GM19455 (cell line): ENCODE data around the gene VWA3B.
"Not testable (repeated sequence)": the region's sequence is repeated elsewhere in the genome, so short reads cannot be mapped to it uniquely, and the experiment has no call there.

ENCODE experiments used
- ATAC-seq: cut with Tn5 transposase; IDR thresholded peaks from one replicate; pipeline ENCODE4 v1.9.1; 2021; ENCODE audit not compliant: unreplicated experiment

VWA3B gene

DNA sequence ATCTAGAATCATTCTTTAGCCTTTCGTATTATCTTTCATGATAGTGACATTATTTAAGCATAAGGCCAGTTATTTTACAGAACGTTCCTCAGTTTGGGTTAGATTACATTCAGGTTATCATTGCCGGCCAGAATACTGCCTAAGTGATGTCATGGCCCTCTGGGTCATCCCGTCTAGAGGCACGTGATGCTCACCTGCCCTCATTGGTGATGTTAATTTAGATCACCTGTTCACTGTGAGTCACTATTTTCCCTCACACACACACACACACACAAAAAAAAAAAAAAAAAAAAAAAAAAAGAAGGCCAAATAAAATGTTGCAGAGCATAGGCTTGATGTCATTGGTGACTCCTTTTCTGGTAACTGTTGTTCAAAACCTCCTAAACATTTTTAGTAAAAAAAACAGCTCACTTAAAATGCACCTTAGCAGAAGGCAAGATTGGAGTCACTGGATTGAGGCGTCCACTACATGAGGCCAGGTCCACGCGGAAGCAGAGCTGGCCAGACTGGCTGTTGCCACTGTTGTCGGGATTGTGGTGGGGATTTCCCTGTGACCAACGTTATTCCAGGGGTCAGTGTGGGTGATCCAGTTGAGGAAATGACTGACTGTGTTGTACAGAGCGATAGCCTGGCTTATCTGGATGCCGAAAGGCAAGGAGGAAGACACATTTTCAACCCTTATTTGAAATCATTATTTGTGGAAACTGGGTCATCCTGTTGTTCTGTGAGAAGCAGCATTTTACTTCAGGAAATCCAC, 207.1 kb downstream of the VWA3B start:
- ATAC-seq: no peak

DNA sequence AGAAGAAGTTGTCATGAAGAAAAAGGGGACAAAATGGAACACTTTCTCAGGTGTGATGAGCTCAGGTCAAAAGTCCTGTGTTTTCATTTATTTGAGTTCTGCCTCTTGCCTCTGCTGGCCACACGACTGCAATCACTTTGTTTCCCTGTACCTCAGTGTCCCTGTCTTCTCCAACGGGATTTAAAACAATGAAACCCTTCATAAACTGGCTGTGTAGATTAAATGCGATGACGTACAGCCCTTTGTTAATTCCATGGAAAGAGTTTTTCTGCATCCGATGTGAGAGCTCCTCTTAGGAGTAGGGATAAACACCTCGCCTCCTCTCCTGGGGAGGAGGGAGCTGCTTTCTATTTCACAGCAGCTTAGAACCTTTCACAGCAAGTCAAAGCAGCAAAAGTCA, 207.7 kb downstream of the VWA3B start:
- no peak for ATAC-seq

- no peak for ATAC-seq
Observed at GRCh38 chr2:98295275-98295674, 208.3 kb downstream of the VWA3B start.

- ATAC-seq: no peak
Observed at GRCh38 chr2:98295721-98296414, 208.9 kb downstream of the VWA3B start.

DNA sequence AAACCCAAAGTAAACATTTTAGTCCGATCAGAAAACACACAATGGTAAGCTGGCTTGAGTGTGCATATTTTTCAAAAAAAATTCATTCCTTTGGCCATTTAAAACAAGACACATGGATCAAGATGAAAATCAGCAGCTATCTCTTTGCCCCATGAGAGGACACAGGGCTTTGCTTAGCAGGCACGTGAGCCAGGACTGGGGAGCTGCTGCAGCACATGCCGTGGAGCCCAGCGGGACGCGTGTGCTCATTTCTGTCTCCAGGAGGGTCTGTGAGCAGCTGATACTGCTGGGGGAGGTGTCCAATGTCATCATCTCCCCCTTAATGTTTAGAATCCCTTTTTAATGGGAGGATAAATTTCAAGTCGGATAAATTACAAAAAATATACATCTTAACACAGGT, 209.5 kb downstream of the VWA3B start:
- no peak for ATAC-seq

DNA sequence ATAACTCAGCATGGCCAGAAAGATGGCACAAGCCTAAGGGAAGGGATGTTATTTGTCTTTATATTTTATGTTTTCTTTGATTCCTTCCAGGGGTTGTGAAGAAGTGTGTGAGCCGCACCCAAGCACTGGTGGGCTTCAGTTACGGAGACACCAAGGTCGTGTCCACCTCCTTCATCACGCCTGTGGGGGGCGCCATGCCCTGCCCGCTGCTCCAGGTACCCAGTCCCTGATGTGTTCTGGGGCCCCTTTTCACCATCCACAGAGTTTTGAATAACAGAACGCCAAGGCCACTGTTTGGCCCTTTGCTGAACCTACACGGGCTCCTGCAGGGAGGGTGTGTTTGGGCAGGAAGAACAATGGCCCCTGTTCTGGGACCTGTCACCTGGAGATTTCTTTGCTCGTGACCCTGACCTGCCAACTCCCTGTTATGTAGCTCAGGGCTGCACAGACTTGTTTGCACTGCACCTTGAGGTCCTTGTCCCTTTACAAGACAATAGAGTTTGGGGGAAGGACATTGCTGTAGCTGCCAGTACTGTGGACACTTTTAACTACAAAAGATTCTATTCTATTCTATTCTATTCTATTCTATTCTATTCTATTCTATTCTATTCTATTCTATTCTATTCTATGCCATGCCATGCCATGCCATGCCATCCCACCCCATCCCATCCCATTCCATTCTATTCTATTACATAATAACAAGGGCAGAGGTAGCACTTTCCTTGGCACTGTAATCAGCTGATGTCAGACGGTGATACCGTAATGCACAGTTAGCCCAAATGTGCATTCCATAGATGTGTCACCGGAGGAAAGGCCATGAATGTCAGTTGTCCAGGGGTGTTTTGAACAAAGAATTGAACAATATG, 211.1 kb downstream of the VWA3B start:
- no peak for ATAC-seq

- ATAC-seq: no peak
Observed at GRCh38 chr2:98298683-98299164, 211.8 kb downstream of the VWA3B start.

GRCh38 chr2:98299211-98299905, 212.4 kb downstream of the VWA3B start:
- no peak for ATAC-seq

DNA sequence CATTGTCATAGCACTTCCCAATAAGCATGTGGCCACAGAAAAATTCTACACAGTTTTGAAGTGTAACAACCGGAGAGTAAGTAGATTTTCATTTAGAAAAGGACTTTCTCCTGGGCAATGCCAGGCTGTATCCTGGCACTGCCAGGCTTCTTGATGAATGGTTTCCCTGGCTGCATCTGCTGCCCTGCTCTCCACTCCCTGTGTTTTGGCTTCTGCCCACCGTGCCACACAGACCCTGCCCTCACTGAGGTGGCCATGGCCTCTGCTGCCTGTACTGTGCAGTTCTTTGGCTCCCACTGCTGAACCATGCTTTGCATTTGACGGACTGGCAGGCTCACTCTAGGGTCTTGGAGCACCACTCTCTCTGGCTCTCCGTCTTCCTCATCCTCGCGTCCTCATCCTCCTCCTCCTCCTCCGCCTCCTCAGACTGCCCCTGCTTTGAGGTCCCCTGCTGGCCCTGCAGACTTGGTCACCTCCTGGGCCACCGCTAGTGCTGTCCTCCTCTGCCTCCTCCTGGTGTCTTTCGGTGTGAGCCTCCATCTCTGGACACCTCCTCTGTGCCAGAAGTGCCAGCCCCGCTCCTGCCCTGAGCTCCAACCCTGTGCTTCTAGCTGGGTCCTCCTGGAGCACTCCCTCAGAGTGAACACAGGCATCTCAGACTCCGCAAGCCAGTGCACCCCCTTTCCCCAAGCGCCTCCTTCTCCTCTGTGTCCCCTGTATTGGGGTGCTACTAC, 213.3 kb downstream of the VWA3B start:
- ATAC-seq: no peak

DNA sequence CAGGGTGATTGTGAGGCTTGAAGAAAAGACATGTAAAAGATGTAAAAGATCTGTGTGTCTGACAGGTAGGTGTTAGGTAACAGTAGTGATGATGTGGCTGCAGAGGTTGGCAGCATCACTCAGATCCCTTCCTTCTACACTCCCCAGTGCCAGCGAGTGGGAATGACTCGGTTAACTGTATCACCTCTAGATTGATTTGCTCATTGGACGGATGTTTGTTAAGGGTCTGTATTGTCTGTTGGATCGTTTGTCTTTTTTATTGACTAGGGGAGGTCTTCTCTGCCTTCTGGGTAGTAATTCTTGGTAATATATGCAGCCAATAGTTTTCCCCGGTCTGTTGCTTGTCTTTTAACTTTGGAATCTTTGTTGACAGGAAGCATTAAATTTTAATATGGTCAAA, 214.5 kb downstream of the VWA3B start:
- no peak for ATAC-seq

GRCh38 chr2:98307131-98307696, 220.2 kb downstream of the VWA3B start:
- not testable (repeated sequence) for ATAC-seq

- no peak for ATAC-seq
Observed at GRCh38 chr2:98308068-98308467, 221.1 kb downstream of the VWA3B start.

DNA sequence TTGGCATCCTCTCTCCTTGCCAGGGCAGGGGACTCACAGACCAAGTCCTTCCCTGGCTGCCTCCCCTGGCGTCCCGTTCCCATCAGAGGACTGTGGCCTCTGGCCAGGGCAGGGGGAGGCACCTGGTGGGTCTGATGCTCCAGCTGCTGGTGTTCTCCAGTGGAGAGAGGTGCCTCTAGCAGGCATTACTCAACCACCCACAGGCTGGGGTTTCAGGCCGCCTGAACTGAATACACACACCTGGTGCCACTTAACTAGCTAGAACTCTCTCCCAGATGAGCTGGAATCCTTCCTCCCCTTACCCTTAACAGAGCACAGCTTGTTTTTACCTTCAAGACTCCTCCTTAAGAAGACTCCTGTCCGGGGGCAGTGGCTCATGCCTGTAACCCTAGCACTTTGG, 221.6 kb downstream of the VWA3B start:
- ATAC-seq: no peak

GRCh38 chr2:98309580-98309979, 222.6 kb downstream of the VWA3B start:
- ATAC-seq: no peak

DNA sequence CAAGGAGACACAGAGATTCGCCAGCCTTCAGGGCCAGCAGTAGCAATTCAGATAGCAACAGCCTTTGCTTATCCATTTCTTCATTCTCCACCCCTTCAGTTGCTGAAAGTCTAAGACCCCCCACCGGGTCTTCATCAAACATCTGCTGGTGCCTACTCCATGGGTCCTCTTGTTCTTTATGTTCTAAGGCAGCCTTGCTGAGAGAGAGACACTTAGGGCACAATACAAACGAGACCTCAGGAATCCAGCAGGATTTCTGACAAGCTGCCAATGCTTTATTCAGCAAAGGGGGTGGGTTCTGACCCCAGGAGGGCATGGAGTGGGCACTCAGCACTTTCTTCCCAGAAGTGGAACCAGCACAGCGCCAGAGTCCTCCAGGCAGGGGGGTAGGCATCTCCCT, 223.0 kb downstream of the VWA3B start:
- ATAC-seq: no peak

DNA sequence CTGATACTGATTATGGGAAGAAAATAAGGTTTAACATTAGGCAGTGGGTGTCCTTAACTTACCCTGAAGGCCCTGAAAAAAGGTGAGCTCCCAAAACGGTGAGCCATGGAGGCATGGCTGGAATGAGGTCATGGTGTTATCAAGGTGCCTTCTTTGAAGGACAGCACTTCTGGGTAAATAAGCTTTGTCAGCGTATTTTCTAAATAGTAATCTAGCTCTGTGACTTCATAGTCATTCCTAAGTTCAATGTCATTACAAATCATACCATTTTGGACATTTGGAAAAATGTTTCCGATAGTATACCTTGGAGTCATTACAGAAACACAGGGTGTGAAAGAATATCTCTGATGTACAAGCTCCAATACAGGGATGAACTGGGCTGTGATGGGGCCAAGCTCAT, 224.1 kb downstream of the VWA3B start:
- ATAC-seq: no peak

GRCh38 chr2:98311771-98312545, 225.0 kb downstream of the VWA3B start:
- no peak for ATAC-seq

DNA sequence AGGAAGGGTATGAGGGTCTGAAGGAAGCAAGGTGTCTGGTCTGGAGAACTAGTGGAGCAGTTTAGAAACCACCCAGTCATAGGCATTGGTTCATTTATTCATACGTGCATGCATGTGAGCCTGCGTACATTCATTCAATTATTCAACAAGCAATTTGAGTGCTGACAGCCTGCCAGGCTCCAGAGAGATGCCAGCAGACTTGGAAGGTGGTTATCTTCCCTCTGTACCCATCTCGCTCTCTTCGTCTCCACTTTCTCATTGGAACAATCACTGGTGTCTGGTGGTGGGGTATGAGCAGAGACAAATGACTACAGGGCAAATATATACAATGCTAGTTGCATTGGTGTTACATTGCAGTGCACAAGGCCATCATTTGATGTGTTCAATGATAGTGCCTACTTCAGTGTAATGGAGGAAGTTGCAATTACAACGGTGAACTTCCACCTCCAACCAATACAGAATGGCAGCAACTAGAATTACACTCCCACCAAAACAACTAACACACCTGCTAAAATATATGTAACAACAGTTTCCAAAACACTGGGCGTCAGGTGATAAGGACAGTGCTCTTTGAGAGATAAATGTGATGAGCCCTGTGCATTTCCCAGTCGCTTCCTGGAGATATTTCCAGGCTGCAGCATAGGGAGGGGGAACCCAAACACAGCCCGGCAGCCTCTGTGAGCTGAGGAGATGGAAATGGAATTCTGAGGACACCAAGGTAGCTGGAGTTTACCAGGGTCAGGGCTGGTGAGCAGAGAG, 226.7 kb downstream of the VWA3B start:
- no peak for ATAC-seq
